ENCODE results near the gene KRT6B. TPM values are rescaled to one million over a fixed set of nuclear protein-coding genes. Genes with fewer than 3 reads are reported as not detected.

The KRT6B gene
- polyA plus RNA-seq, 1 donor from 2014 or later: not detected

DNA sequence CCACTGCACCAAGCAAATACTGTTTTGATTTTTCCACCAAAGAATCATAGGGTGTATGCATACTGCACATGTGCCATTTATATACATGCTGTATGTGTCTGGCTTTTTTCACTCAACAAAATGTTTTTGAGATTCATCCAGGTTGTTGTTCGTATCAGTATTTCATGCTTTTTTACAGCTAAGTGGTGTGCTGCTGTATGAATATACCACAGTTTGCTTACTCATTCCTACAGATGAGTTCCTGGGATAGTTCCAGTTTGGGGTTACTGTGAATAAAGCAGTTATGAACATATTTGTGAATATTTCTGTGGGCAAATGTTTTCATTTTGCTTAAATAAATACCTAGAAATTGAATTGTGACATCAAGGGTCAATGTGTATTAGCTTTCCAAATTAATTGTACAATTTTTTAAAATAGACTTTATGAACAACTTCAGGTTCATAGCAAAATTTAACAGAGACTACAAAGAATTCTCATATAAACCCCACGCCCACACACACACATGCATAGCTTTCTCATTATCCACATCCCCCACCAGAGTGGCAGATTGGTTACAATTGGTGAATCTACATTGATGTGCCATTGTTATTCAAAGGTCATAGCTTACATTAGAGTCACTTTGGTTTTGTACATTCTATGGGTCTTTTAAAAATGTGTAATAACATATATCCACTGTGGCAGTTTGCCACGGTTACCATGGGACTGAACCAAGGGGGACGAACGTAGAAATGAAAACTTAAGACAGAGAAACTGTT, 48.0 kb upstream of the KRT6B start:
- H4K20me1 ChIP-seq (ENCODE audit: insufficient read depth): no peaks in the 10 kb centered on the region
- H3K79me2 ChIP-seq (replicated peaks; ENCODE audit: insufficient read depth, low read length): no peaks in the 10 kb centered on the region
- no peak overlapping the region for H3K4me3 ChIP-seq (ENCODE audit: low read length)
- no peaks in the 10 kb centered on the region for H3K36me3 ChIP-seq (ENCODE audit: insufficient read depth, low read length)
- H3K9ac ChIP-seq (ENCODE audit: low read length): no peak overlapping the region
- no peaks in the 10 kb centered on the region for H3F3A ChIP-seq (ENCODE audit: insufficient read depth, low read length, poor library complexity, severe bottlenecking)
- H3K9me3 ChIP-seq (ENCODE audit: low read length): no peaks in the 10 kb centered on the region
- no peak overlapping the region for H3K4me2 ChIP-seq (ENCODE audit: low read length)
- no peak overlapping the region for H2AFZ ChIP-seq (ENCODE audit: low read depth, low read length)
- no peaks in the 10 kb centered on the region for H3K9me2 ChIP-seq (ENCODE audit: insufficient read depth, low read length)
- H3K27ac ChIP-seq (ENCODE audit: low read length): no peak overlapping the region
- TF ChIP-seq POLR2AphosphoS5 (IDR thresholded peaks at IDR 0.05) (no peak), EZH2 (IDR thresholded peaks at IDR 0.05; ENCODE audit: borderline replicate concordance, insufficient read depth, low read length, poor library complexity, severe bottlenecking) (no peak), TAF1 (IDR thresholded peaks at IDR 0.05; ENCODE audit: low read depth) (no peak), MXI1 (conservative IDR thresholded peaks at IDR 0.05; ENCODE audit: poor library complexity, severe bottlenecking) (no peak)
- TF ChIP-seq, protein P1, sequence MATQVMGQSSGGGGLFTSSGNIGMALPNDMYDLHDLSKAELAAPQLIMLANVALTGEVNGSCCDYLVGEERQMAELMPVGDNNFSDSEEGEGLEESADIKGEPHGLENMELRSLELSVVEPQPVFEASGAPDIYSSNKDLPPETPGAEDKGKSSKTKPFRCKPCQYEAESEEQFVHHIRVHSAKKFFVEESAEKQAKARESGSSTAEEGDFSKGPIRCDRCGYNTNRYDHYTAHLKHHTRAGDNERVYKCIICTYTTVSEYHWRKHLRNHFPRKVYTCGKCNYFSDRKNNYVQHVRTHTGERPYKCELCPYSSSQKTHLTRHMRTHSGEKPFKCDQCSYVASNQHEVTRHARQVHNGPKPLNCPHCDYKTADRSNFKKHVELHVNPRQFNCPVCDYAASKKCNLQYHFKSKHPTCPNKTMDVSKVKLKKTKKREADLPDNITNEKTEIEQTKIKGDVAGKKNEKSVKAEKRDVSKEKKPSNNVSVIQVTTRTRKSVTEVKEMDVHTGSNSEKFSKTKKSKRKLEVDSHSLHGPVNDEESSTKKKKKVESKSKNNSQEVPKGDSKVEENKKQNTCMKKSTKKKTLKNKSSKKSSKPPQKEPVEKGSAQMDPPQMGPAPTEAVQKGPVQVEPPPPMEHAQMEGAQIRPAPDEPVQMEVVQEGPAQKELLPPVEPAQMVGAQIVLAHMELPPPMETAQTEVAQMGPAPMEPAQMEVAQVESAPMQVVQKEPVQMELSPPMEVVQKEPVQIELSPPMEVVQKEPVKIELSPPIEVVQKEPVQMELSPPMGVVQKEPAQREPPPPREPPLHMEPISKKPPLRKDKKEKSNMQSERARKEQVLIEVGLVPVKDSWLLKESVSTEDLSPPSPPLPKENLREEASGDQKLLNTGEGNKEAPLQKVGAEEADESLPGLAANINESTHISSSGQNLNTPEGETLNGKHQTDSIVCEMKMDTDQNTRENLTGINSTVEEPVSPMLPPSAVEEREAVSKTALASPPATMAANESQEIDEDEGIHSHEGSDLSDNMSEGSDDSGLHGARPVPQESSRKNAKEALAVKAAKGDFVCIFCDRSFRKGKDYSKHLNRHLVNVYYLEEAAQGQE (IDR thresholded peaks at IDR 0.05; ENCODE audit: borderline replicate concordance): no peak
- no peaks in the 10 kb centered on the region for H3K27me3 ChIP-seq (ENCODE audit: insufficient read depth, low read depth, low read length)

- H2AFZ ChIP-seq (ENCODE audit: low read depth, low read length): no peak overlapping the region
- no peaks in the 10 kb centered on the region for H3K27me3 ChIP-seq (ENCODE audit: insufficient read depth, low read depth, low read length)
- no peaks in the 10 kb centered on the region for H3K79me2 ChIP-seq (replicated peaks; ENCODE audit: insufficient read depth, low read length)
These were observed 47.0 kb upstream of the KRT6B start for GRCh38 chr12:52498946-52499345.

More at GRCh38 chr12:52498946-52499345, 47.0 kb upstream of the KRT6B start:
- no peak overlapping the region for H3K9ac ChIP-seq (ENCODE audit: low read length)
- no peak for TF ChIP-seq EZH2 (IDR thresholded peaks at IDR 0.05; ENCODE audit: borderline replicate concordance, insufficient read depth, low read length, poor library complexity, severe bottlenecking)
- no peak for TF ChIP-seq TAF1 (IDR thresholded peaks at IDR 0.05; ENCODE audit: low read depth)
- no peak for TF ChIP-seq RAD21 (conservative IDR thresholded peaks at IDR 0.05)
- TF ChIP-seq, protein P1 (IDR thresholded peaks at IDR 0.05; ENCODE audit: borderline replicate concordance): no peak
- no peak for TF ChIP-seq POLR2AphosphoS5 (IDR thresholded peaks at IDR 0.05)
- no peak overlapping the region for H3K4me2 ChIP-seq (ENCODE audit: low read length)
- no peaks in the 10 kb centered on the region for H3K9me3 ChIP-seq (ENCODE audit: low read length)
- H3K36me3 ChIP-seq (ENCODE audit: insufficient read depth, low read length): no peaks in the 10 kb centered on the region
- H3F3A ChIP-seq (ENCODE audit: insufficient read depth, low read length, poor library complexity, severe bottlenecking): no peaks in the 10 kb centered on the region
- H3K27ac ChIP-seq (ENCODE audit: low read length): no peak overlapping the region
- no peak overlapping the region for H3K4me3 ChIP-seq (ENCODE audit: low read length)
- H3K9me2 ChIP-seq (ENCODE audit: insufficient read depth, low read length): no peaks in the 10 kb centered on the region
- no peaks in the 10 kb centered on the region for H4K20me1 ChIP-seq (ENCODE audit: insufficient read depth)
